Muscle of back (tissue), 11 donors: ENCODE measurements around the gene KLHL17. TPM values are rescaled to one million over a fixed set of nuclear protein-coding genes. Genes with fewer than 3 reads are reported as not detected.

Source experiments
- DNase-seq, 3 donors: peaks; one replicate each; pipeline versions ENCODE4 v3.0.0 to v3.0.0-alpha.2; 2013
- polyA plus RNA-seq, 10 donors: library from polyadenylated mRNA; unstranded; fragments of 120-200 nt; gene quantifications; one replicate each; pipeline ENCODE4 v1.2.1, GENCODE V29; 2013; ENCODE audit not compliant: insufficient read length in 10 of 10

The KLHL17 gene
- polyA plus RNA-seq, 10 donors = 3.0 to 7.2 (median 5.2) TPM

GRCh38 chr1:950268-950667 is 10.1 kb upstream of the KLHL17 start:
- DNase-seq = no peak

DNA sequence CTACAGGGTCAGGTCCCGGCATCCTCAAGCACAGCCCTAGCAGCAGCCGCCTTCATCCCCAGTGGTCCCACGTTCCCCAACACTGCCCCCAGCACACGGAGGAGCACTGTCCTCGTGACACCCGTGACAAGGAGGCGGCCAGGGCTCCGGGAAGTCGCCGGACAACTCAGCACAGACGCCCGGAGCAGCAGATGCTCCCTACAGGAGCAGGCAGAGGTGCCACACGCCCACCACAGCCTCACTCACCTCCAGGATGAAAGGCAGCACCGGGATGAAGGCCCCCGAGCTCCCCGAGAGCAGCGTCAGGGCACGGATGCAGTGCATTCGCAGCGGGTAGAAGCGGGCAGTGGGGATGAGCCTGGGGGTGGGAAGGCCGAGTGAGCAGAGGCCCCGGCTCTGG is 9.5 kb upstream of the KLHL17 start:
- DNase-seq = no peak

- DNase-seq = no peak
These were observed 9.0 kb upstream of the KLHL17 start for GRCh38 chr1:951364-951763.

DNA sequence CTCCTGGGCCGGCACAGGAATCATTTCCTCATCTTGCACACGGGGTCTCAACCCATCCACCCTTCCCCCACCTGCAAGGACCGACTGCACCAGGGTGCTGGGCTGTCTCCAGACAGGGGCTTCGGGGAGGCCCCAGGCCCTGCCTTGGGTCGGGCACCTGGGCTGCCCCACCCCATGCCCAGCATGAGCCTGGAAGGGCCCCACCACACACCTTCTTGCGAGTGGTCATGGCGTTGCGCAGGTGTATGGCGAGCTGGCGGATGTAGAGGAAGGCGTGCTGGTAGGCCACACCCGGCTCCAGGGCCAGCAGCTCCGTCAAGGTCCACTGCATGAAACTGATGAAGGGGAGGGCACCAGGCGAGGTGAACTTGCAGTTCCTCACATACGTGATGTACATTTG is 8.2 kb upstream of the KLHL17 start:
- no peak for DNase-seq

DNA sequence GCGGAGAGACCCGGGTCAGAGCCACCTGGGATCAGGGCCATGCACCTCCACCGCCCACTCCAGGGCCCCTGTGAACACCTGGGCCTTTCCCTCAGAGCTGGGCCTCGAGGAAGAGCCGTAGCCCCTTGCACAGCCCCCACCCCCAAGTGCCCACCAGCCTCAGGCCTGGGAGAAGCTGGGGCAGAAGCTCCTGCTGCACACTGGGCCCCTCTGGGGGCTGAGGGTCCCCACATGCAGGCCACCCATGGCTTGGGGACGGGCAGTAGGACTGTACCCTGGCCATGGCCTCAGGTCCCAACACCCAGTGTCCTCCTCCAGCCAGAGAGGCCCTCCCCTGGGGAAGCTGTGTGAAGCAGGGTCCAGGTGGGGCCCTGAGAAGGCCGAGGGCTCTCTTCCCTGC is 7.8 kb upstream of the KLHL17 start:
- DNase-seq = no peak

DNA sequence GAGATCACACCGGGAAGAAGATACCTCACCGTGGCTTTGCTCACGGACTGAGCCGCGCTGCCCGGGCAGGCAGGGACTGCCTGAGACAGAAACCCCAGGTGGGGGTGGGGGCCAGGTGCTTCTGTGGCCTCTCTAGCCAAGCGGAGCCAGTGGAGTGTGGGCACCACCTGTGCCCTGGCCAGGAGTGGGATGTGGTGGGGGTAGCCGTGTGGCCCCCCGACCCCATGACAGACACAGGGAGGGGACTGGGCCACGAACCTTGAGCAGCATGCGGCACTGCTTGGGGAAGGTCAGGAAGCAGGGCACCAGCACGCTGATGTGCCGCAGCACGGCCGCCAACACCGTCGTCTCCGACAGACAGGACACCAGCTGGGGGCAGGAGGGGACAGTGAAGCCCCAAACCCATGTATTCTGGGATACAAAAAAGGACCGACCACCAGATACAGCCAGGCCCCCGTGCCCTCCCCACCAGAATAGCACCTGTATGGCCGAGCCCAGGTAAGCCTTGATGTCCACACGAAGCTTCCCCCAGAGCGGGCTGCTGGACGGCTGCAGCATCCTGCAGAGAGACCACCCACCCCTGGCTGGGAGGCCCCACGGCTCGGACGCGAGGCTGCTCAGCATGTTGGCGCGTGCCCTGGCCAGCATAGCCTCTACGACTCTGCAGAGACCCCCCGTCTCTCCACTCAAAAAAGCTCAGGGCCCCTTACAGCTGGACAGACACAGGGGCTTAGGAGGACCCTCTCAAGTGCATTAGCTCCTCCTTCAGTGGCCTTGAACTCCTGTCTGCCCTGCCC is 6.7 kb upstream of the KLHL17 start:
- no peak for DNase-seq

DNA sequence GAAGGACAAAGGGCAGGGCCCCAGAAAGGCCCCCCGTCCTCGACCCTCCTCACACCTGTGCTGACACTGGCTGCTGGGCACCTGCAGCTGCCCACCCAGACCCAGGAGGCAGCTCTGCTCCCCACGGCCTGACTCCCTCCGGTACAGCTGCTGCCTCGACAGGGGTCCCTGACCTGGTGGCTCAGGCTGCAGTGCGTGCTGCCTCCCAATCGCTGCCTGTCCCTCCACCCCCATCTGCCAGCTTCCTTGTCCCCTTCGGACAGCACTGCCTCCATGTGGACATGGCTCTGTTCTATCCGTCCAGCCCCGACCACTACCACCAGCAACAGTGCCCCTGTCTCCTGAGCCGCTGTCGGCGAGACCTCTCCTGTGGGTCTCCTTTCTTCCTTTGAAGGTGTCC is 5.5 kb upstream of the KLHL17 start:
- no peak for DNase-seq

- no peak for DNase-seq
These were observed 4.9 kb upstream of the KLHL17 start for GRCh38 chr1:955474-955873.

- no peak for DNase-seq
These were observed 3.7 kb upstream of the KLHL17 start for GRCh38 chr1:956636-957035.

DNA sequence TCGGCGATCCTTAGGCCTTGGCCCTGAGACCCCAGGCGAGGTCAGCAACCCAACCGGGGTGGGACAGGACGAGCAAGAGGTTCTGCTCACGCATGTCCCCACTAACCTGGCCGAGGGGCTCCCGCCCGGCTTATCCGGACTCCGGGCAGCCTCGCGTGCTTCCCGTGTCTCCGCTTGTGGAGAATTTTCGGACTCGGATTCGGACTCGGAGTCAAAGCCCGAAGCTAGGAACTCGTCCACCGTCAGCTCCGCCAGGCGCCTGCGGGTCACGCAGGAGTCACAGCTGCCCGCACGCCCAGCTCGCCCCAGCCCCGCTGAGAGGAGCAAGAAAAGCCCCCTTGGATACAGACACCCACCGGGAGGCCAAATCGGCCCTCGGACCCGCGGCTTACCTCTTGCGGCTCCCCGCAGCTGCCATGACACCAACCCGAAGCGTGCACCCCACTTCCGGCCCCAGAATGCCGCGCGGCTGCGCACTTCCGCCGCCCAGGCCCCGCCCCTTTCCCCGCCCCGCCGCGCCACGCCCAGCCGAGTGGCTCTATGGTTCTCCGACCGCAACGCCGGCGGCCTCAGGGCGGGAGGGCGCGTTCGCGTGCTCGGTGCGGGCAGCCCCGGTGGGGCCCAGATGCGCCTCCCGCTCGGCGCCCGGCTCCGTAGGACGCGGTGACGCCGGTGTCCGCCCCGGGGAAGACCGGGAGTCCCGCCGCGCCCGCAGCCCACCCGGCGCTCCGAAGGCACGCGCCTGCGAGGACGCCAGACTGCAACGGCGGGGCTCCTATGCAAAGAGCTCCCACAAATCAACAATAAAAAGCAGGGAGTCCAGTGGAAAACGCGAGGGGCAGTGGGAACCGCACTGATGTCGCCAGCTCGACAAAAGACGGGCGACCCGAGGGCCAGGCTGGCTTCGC is 1.3 kb upstream of the KLHL17 start, which contains the start of gene NOC2L:
Gene NOC2L, minus strand, starts transcription at position 434 of the 908 bp plus-strand sequence. Its CDS starts 16 bp downstream, at position 418.
- DNase-seq = peak; percentile 89 to 96 (median 92)

- DNase-seq = no peak
These were observed 537 bp upstream of the KLHL17 start for GRCh38 chr1:959731-960362.

DNA sequence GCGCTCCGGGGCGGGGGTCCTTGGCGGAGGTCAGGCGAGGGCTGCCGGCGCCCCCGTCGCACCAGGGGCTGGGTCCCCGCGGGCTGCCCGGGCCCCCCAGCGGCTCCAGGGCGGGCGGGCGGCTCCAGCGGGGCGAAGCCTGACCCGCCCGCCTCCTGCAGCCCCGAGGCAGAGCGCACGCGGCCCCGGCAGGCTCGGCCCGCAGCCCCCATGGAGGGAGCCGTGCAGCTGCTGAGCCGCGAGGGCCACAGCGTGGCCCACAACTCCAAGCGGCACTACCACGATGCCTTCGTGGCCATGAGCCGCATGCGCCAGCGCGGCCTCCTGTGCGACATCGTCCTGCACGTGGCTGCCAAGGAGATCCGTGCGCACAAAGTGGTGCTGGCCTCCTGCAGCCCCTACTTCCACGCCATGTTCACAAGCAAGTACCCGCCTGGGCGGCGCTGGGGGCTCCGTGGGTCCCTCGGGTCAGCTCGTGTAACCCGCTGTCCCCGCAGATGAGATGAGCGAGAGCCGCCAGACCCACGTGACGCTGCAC is 817 bp downstream of the KLHL17 start:
- DNase-seq = peak in 1 of 3 donors; percentile 32

GRCh38 chr1:962381-963300 is 2.3 kb downstream of the KLHL17 start:
- DNase-seq = no peak

GRCh38 chr1:963301-963651 is 2.9 kb downstream of the KLHL17 start:
- no peak for DNase-seq

- DNase-seq = no peak
These were observed 3.6 kb downstream of the KLHL17 start for GRCh38 chr1:963746-964525.

- no peak for DNase-seq
These were observed 4.5 kb downstream of the KLHL17 start for GRCh38 chr1:964691-965525.

- no peak for DNase-seq
These were observed 5.2 kb downstream of the KLHL17 start for GRCh38 chr1:965526-966134.

- no peak for DNase-seq
These were observed 5.8 kb downstream of the KLHL17 start, which contains the start of gene PLEKHN1 for GRCh38 chr1:966135-966703. Gene PLEKHN1, plus strand, starts transcription at chr1:966482. Its CDS starts 50 bp downstream, at chr1:966532.
